Fibroblast of peridontal ligament (primary cell): Measurements from ENCODE around the gene PIK3R6.
"Not testable (repeated sequence)": the region's sequence is repeated elsewhere in the genome, so short reads cannot be mapped to it uniquely, and the experiment has no call there.

ENCODE experiments used
- DNase-seq: peaks from one replicate; pipeline ENCODE4 v3.0.0-alpha.2; 2010; ENCODE audit errors: extremely low read depth

Gene PIK3R6

DNA sequence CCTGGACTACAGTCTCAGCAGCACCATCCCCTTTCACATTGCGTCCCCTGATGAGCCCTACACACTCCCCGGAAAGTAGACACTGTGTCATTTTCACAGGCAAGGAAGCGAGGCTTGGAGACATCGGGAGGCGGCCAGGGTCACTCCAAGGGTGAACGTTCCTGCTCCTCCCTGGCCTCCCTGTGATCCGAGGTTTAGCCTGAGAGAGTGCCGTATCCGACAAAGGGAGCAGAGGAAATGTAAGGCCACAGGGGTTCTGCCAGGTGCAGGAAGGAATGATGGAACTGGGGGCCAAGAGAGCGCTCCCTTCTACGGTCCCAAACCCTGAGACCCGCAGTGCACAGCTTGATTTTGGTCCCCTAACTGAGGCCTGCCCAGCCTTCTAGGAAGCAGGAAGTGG, 8.0 kb upstream of the PIK3R6 start:
- DNase-seq, result no peak

DNA sequence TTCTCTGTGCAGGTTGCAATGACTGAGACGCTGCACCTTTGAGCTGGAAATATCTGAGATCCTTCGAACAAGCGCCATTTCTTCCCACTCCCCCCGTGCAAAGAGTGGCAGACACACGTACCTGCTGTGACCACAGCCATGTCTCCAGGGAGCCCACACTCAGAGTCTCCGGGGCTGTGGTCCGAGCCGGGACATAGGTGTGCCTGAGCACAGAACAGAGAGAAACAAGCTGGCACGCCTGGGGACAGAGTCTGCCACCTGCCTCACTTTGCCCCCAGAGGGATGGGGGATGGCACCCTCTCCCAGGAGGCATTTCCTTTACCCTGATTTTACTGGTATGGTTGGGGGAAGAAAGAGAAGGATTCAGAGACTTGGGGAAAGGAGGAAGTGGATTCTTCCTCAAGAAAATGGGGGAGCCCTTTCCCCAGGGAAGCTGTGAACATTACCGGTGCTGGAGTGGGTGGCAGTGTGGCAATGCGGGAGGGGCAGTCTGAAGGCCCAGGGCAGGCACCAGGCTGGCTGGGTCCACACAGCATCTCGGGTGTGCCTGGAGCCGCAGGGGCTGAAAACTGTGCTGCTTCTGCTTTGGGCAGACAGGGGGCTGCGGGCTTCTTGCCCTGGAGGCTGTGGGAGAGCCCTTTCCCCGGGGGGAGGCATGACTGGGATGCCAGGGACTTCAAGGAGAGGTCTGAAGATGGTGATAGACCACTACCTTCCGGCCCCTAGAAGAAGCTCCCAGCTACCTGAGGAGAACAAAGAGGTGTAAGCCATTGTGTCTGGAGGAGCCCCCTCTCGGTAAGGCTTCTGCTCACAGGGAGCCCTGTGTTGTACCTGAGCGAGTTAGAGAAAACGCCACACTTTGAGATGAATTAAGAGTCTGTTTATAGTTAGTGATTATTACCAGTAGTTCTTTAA, 6.6 kb upstream of the PIK3R6 start:
- DNase-seq, result no peak

DNA sequence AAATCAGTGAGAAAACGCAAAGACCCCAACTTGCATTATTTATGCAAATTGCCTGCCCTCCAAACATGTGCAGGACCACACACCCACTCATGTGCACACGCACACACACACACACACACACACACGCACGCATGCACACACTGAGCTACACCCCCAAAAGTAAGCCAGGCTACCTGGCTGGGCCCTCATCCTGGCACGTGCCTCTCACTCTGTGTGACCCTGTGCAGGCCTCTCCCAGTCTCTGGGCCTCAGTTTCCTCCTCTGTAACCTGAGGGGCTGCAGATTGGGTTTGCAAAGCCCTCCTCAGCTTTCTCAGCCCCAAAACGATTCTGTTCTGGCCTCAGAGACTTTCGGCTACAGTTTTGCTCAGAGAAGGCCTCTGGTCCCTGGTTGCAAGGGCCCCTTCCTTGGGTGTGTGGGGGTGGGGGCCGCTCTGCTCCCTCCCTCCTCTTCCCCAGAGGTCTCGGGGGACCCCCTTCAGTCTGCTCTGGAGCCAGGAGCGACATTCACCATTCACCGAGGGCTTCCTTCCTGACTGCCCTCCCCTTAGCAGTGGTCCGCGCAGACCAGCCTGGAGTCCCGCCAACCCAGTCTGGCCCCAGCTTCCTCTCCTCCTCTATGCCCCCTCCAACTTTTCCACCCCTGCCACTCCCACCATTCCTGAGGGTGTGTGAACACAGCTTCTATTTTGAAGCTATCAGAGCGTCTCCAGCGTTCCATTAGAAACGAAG, 5.4 kb upstream of the PIK3R6 start:
- DNase-seq, result no peak

DNA sequence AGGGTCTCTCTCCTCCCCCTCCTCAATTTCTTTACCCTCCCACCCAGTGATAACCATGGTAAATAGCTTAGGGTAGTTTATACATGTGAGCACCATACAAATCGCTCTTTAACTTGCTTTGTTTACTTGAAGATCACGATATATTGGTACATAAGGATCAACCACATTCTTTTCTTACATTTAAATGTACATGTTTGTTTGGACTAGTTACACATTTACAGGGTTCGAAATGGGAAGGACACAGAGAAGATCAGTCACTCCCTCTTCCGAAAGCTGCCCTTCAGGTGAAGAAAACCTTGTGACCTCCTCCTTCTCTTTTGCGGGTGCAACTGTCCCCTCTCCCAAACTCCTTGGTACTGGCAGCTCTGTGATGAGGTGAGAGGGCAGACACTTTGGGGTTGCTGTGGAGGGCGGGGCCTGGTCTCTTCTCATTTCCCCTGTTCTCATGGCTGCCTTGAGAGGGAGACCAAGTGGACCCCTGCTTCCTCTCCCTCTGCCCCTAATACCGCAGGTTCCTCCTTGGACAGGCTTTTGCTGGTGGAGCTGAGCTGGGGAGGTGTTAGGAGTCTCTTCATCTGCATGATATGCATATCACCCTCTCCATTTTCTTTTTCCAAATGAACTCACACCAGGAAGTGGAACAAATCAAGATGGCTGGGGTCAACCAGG, 4.7 kb upstream of the PIK3R6 start:
- DNase-seq, result no peak

DNA sequence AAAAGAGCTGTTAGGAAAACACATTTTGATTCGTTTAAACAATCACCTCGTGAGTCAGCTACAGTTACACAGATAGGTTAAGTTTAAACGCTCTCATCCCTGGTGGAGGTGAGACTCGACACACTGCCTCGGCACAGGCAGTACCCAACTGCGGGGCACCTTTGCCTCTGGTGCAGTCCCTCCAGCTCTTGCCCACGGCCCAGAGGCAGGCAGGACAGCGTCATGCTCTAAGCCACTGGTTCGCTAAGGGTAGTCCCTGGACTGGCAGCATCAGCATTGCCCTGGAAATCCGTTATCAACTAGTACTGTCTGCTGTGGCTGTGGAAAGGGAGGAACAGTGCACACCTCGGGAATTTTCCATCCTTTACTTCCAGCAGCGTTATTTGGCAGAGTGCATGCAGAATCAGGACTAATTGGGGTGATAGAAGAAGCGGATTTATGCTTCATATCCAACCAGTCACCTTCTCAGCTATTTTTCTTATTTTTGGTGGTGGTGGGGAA, 3.7 kb upstream of the PIK3R6 start:
- no peak for DNase-seq

DNA sequence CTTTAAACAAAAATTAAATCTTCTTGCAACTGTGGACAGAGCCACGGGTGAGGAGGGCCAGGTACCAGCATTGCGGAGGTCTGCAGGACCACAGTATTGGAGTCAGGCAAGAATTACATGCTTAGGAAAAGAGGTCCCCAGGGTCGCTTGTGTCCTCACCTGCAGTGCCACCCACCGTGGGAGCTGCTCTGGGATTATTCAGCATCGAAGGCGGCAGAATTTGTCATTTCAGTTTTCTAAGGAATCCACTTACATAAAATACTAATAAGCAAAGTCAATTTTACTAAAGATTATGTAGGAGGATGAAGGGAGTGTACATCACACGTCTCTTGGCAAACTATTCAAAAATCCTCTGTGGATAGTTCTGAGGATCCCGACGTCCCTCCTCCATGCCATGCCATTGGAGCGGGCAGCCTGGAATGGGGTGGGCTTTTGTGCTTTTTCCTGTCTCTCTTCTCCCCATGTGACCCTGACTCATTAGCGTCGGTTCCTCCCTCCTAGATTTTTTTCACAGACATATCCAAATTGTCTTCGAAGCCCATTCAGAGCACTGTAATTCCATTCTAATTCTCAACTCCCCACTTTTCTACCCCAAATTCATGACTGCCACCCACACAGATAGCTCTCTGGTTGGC, 3.0 kb upstream of the PIK3R6 start:
- DNase-seq, result no peak

DNA sequence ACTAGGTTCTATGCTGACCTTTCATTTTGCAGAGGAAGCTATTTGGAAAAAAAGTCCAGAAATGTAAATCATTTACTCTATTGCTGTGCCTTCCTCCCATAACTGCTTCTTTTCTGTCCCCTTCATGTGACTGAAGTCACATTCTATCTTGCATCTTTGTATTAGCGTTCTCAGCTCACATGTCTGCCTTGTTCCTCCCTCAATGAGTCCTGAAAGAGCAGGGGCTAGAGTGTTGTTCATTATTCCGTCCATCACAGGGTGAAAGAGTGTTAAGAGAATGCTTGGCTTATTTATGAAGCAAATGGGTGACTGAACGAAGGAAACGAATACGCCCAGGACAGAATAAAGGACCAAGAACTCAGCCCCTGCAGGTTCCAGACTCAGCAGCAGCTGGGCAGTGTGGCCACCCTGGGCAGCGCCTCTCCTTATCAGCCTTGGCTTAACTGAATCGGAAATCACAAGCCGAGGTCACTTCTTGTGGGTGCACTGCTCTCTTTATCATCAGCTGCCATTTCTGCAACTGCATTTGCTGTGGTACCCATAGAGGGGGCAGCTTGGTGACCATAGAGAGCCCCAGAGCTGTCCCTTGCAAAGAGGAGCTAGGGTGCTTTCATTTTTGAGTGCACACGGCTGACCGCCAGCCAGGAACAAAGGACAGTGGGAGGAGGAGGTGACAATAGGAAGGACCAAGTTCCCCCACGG, 1.8 kb upstream of the PIK3R6 start:
- no peak for DNase-seq

DNA sequence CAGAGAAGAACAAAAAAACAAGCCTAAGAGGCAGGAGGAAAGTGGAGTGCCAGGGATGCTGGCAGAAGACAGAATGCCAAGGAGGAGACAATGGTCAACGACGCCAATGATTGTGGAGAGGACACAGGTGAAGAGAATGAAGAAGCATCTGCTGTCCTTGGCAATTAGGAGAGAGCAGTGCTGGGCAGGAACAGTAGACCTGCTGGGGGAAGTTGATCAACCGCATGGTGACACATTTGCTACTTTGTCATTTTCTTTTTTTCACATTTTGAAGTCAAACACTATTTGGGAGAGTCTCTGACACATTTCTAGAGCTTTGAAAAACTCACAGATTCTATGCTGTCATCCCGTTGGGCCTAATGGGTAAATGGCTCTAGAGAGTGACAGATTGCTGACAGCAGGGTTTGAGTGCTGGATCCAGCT, 1.1 kb upstream of the PIK3R6 start:
- no peak for DNase-seq

DNA sequence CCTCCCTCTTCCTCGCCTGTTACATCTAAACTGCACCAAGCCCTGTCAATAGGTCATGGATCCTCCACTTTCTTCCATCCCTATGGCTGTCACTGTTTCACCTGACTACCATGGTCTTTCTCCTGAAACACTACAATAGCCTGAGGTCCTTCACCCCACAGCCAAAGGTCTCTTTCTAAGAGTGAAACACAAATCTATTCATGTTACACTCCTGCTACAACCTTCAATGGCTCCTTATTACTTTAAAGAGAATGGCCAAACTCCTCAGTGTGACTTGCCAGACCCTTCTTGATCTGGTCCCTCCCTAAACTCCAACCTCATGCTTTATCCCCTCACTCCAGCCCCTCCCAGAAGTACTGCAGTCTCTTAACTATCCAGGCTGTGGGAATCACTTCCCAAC, 618 bp upstream of the PIK3R6 start:
- no peak for DNase-seq

DNA sequence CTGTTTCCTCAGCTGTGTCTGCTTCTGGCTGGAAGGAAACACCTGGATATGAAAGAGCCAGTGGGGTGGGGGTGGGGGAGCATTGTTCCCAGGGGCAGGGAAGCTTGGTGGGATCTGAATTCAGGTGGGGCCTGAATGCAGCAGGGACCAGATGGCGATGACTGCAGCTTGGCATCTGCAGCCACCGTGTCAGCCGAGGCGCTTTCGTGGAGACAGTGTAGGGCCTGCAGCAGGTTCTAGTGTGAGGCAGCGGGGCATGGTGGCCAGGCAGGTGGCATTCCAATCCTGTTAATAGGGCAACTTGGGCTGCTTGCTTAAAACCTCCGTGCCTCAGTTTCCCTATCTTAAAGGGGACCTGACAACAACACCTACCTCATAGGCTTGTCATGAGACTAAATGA, 1.7 kb downstream of the PIK3R6 start:
- DNase-seq, result no peak

DNA sequence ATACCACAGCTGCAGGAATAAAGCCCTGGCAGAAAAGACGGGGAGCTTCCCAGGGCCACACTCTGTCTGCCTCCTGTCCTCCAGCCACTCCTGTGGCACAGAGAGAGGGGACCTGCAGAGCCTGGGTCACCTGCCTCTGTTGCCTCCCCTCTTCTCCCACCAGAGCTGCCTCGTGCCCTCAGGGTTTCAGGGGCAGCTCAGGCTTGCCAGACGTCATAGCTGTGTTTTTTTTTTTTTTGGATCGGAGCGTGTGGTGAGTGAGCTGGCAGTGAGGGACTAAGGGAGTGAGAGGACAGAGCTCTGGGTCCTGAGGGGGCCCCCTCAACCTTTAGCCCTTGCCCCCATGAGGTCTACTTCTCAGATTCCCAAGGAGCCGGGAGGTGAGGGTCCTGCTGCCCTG, 2.1 kb downstream of the PIK3R6 start:
- no peak for DNase-seq

DNA sequence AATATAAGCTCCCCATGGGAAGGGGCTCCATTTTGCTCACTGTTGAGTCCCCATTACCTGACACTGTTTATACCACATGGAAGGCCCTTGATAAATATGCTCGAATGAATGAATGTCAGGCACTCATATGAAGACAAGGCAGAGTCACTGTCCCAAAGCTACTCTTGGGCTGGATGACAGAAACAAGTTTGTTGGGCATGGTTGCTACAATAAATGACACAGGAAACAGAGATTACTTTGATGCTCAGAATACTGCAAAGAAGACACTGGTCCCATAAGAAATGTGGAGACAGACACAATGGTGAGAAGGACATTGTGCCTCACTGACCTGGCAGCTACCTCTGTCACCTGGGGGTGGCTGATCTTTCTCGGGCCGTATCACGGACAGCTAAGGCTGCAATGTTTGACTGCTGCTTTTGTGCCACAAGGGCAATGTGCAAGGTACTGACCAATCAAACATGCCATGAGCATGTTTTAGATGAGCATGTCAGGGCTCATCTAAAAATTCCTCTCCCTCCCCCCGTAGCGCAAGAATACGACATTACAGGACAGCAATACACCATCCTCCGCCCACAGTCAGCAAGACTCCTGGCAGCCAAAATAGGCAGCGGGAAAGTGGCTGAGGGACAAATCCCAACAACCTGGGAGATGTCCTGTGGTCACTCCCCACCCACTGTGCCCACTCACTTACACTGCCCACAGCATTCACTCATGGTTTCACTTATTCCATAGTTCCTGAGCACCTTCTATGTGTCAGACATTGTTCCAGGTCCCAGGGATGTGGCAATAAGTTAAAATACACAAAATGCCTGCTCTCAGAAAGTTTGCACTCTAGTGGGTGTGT, 5.0 kb downstream of the PIK3R6 start:
- no peak for DNase-seq

DNA sequence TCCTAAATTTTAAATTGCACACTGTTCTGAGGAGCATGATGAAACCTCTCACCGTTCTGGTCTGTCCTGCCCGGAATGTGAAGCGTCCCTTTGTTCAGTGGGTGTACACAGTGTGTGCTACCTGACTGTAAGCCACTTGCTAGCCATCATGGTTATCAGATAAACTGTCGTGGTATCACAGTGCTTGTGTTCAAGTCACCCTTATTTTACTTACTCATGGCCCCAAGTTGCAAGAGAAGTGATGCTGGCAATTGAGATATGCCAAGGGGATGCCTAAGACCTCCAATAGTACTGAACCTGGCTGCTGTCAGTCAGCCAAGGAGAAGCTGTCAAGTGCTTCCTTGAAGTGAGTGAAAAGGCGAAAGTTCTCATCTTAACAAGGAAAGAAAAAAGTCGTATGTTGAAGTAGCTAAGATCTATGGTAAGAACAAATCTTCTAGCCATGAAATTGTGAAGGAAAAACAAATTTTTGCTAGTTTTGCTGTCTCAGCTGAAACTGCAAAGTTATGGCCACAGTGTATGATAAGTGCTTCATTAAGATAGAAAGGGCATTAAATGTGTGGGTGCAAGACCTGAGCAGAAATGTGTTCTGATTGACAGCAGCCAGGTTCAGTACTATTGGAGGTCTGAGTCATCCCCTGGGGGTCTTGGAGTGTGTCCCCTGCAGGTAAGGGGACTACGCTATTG, 5.8 kb downstream of the PIK3R6 start:
- no peak for DNase-seq

DNA sequence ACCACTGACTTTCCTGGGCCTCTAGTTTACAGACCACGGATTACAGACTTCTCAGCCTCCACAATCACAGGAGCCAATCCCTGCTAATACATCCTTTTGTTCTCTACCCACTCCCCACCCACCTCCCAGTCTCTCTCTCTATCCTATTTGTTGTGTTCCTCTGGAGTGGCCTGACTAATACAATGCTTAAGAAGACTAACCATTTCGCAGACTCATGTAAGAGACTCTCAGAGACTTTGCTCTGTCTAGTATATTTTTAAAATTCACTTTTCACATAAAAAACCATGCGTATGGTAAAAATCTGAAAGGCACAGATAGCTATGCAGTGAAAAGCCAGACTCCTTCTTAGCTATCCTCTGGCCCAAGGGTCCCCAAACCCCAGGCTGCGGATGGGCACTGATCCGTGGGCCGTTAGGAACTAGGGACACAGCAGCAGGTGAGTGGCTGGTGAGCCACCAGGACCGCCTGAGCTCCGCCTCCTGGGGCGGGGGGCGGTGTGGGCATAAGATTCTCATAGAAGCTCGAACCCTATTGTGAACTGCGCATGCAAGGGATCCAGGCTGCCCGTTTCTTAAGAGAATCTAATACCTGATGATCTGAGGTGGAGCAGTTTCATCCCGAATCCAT, 7.6 kb downstream of the PIK3R6 start:
- no peak for DNase-seq

DNA sequence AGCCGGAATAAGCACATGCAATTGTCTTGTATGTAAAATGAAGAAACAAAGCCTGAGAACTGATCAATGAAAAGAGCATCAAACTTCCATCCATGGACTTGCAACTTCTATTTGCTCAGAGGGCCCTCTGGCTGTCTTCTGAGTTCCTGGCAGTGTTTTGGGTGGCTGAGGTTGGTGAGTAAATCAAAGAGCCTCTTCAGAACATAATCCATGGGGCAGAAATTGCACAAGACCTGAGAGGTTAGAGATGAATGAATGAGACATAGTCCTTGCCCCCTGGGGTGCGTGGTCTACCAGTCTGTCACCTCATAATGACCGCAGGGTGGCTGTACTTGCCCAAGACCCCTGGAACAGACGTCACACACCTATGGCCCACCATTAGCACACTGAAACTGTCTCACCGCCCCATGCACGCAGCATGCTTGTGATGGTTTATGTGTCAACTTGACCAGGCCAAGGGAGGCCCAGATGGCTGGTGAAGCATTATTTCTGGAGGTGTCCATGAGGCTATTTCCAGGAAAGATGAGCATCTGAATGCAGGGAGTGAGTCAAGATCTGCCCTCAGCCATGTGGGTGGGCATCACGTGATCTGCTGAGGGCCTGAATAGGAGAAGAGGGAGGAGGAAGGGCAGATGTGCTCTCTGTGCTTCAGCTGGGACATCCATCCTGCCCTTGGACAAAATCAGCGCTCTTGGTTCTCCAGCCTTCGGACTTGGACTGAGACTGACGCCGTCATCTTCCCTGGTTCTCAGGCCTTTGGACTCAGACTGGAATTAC, 8.3 kb downstream of the PIK3R6 start:
- DNase-seq, result peak; percentile 17

DNA sequence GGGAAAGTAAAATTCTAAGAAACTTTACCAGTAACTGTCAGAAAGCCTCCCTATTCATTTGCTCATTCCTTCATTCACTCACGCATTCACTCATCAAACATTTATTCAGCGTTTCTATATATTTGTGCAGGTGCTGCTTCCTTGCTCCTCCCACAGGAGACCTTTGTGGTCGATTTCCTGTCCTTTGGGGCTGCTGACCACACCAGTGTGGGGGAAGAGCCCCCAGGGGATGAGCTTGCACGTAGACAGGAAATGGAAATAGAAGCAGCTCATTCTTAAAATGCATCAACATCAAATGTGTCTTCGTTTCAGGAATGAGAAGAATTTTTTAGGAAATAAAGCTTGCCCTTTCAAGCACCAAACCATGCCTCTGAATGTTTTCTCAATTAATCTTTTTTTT, 9.6 kb downstream of the PIK3R6 start:
- peak; percentile 14 for DNase-seq

DNA sequence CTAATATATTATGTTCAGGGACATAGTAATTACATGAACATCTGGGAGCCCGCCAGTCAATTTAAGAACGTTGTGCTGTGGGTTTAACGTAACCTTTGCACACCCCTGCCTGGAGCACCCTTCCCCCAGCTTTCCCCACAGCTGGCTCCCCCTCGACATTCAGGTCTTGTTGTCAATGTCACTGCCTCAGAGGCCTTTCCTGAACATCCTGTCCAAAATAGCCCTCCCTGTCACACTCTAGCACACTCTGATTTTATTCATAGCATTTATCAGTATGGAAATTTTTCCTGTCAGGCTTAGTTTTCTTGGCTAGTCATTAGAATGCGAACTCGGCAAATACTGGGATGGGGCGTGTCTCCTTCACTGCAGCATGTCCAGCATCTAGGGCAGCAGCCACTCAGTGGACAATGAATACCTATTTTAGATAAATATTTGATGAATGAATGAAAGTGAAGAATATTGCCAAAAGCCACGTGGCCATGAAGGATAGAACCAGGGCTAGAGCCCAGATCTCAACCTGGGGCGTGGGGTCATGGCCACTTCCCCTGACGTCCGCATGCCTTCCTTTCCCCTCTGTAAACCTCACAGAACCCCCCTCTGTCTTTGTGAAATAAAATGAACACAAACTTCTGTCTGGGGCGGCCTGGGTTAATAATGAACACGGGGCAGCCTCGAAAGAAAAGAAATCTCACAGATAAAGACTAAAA, 10.5 kb downstream of the PIK3R6 start:
- DNase-seq, result no peak

DNA sequence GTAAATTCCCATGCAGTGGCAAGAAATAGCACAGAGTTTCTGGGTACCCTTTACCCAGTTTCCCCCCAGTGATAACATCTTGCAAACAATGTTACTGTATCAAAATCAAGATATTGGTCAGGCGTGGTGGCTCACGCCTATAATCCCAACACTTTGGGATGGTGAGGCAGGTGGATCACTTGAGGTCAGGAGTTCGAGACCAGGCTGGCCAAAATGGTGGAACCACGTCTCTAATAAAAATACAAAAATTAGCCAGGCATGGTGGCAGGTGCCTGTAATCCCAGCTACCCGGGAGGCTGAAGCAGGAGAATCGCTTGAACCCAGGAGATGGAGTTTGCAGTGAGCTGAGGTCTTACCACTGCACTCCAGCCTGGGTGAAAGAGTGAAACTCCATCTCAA, 11.3 kb downstream of the PIK3R6 start:
- DNase-seq, result not testable (repeated sequence)
